ENCODE data around the gene RPTOR. TPM values are rescaled to one million over a fixed set of nuclear protein-coding genes. Genes with fewer than 3 reads are reported as not detected.
A peak's percentile ranks its signal among the peaks of the same experiment; 100 is the strongest.

The RPTOR gene
- total RNA-seq, 1 experiment from 2014 or later = 25.1 TPM

GRCh38 chr17:80836971-80837481, 292.4 kb downstream of the RPTOR start:
- no peak overlapping the region for H3K4ac ChIP-seq (ENCODE audit: low read depth, low read length)
- H2AFZ ChIP-seq (ENCODE audit: low read length) = no peak overlapping the region
- no peak overlapping the region for H3K18ac ChIP-seq (ENCODE audit: insufficient read length, low read depth, low read length)
- no peak overlapping the region for H3K27ac ChIP-seq (ENCODE audit: insufficient read length, low read depth, low read length)
- no peaks in the 10 kb centered on the region for H3K27me3 Mint-ChIP-seq (ENCODE audit: low read depth)
- peaks cover 0 to 7% (median 4%) of the 10 kb centered on the region in 3 experiments; a peak in 2 of 7 replicates for H3K36me3 Mint-ChIP-seq (ENCODE audit: insufficient read depth in 1 of 3, low read depth in 3 of 3)
- no peak overlapping the region for H2BK120ac ChIP-seq (ENCODE audit: low read depth, low read length, poor library complexity, severe bottlenecking)
- no peaks in the 10 kb centered on the region for H3K23me2 ChIP-seq (ENCODE audit: insufficient read length, low read depth, low read length, poor library complexity, severe bottlenecking)
- no peak for TF ChIP-seq CTCF (conservative IDR thresholded peaks at IDR 0.05)
- H3K56ac ChIP-seq (ENCODE audit: insufficient read length, low read depth, low read length) = no peak overlapping the region
- no peaks in the 10 kb centered on the region for H3K27me3 ChIP-seq (ENCODE audit: insufficient read depth, low read length)
- no peaks in the 10 kb centered on the region; a peak in 1 of 5 replicates for H3K9me3 Mint-ChIP-seq
- peaks cover 27 to 29% of the 10 kb centered on the region in 2 experiments for H3K4me1 Mint-ChIP-seq
- no peak overlapping the region for H3K9ac ChIP-seq (ENCODE audit: extremely low read depth, insufficient read length, low read length)
- no peaks in the 10 kb centered on the region for H3K4me1 ChIP-seq (ENCODE audit: insufficient read depth, low read length)
- H2BK12ac ChIP-seq (ENCODE audit: insufficient read length, low read depth, low read length) = no peak overlapping the region
- H4K8ac ChIP-seq (replicated peaks; ENCODE audit: insufficient read length, low read depth, low read length) = no peak overlapping the region
- H4K20me1 ChIP-seq (ENCODE audit: control insufficient read depth, insufficient read depth, insufficient read length) = no peaks in the 10 kb centered on the region
- H3K14ac ChIP-seq (ENCODE audit: insufficient read depth, low read length) = no peak overlapping the region; the same call in 1 of the 2 replicates
- no peak overlapping the region for H3K4me3 Mint-ChIP-seq
- no peak overlapping the region for H3K4me2 ChIP-seq (ENCODE audit: insufficient read depth, insufficient read length, low read length)
- no CpG with 5 or more reads among the region's 16 CpGs for WGBS (ENCODE audit: extremely low coverage, insufficient read length, low lambda C conversion rate)
- peak overlapping the region in 2 of 3 experiments; percentile 68 to 89; a peak in 3 of 7 replicates for H3K27ac Mint-ChIP-seq
- no peaks in the 10 kb centered on the region for H3K9me3 ChIP-seq (ENCODE audit: control insufficient read depth, low read depth, low read length)
- no peak overlapping the region for H2BK20ac ChIP-seq (ENCODE audit: low read depth, low read length, poor library complexity, severe bottlenecking)
- no peak overlapping the region for H2AK5ac ChIP-seq (ENCODE audit: insufficient read length, low read length)
- no peaks in the 10 kb centered on the region for H3K79me2 ChIP-seq (ENCODE audit: insufficient read depth, low read length)
- H2BK15ac ChIP-seq (ENCODE audit: low read depth, low read length) = no peak overlapping the region
- no peak overlapping the region for H3T11ph ChIP-seq (ENCODE audit: low read length)
- H3K79me1 ChIP-seq (ENCODE audit: insufficient read depth, low read depth, low read length, poor library complexity, severe bottlenecking) = no peaks in the 10 kb centered on the region
- no peak overlapping the region for H2BK5ac ChIP-seq (ENCODE audit: insufficient read length, low read length)
- no peak overlapping the region for H3K23ac ChIP-seq (ENCODE audit: insufficient read length, low read depth, low read length)
- H4K91ac ChIP-seq (ENCODE audit: insufficient read length, low read depth, low read length) = no peak overlapping the region
- no peak for DNase-seq
- H4K5ac ChIP-seq (ENCODE audit: insufficient read length, low read depth, low read length) = no peak overlapping the region

All from H9 (cell line).